HG02763 (cell line): ENCODE data around the gene PRSS48.
"Not testable (repeated sequence)": the region's sequence is repeated elsewhere in the genome, so short reads cannot be mapped to it uniquely, and the experiment has no call there.

Experiments used
- ATAC-seq: cut with Tn5 transposase; IDR thresholded peaks from one replicate; pipeline ENCODE4 v1.9.1; 2021; ENCODE audit warnings: mild to moderate bottlenecking, moderate library complexity; ENCODE audit not compliant: unreplicated experiment

Gene PRSS48

DNA sequence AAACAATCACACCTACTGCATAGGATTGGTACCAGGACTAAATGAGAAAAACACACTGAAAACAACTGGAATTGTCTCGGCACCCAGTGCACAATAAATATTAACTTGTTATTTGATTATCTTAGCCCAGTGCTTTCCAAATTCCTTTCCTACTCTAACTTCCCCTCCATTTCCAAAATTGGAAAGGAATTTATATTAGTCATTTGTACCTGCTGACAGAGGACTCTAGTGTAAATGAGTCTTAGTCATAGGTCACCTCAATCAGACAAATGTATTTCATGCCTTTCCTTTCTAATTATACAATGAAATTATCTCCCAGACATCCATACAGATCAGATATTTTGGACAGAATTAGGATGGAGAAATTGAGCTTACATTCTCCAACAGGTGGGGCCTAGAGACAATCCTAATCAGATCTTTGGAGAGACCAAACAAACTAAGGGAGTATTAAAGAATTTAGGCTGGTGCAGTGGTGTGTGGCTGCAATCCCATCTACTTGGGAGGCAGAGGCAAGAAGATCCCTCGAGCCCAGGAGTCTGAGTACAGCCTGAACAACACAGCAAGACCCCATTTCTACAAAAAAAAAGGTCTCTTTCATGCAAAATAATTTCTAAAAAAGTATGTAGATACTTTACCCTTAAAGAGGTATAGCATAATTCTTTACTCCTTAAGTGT is 38.4 kb downstream of the PRSS48 start:
- ATAC-seq: no peak

- ATAC-seq: no peak
Observed at GRCh38 chr4:151316645-151317044, 39.7 kb downstream of the PRSS48 start.

- no peak for ATAC-seq
Observed at GRCh38 chr4:151318307-151319006, 41.5 kb downstream of the PRSS48 start.

DNA sequence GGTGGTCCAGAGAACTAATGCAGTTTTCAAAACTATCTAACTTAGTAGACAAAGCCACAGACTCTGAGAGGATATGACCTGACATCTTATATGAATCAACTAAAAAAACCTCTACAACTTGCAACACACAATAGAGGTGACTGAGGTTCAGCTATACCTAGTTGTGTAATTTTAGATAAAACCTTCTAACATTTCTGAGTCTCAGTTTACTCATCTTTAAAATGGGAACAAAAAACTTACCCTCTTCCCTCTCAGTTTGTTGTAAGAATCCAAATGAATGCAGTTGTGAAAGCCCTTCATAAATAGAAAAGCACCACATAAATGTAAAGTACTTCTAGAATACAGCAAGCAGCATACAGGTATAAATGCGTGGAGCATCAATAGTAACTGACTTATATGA is 42.5 kb downstream of the PRSS48 start:
- no peak for ATAC-seq

GRCh38 chr4:151321586-151321985 is 44.6 kb downstream of the PRSS48 start:
- ATAC-seq: no peak

DNA sequence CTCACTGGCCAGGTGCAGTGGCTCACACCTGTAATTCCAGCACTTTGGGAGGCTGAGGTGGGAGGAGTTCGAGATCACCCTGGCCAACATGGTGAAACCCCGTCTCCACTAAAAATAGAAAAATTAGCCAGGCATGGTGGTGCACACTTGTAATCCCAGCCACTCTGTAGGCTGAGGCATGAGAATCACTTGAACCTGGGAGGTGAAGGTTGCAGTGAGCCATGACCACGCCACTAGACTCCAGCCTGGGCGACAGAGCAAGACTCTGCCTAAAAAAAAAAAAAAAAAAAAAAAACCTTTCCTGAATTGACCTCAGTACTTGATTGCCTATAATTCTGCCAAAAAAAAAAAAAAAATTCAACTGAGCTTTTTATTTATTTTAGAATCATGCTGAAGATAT is 45.2 kb downstream of the PRSS48 start:
- not testable (repeated sequence) for ATAC-seq

GRCh38 chr4:151322570-151322969 is 45.6 kb downstream of the PRSS48 start:
- ATAC-seq: no peak

DNA sequence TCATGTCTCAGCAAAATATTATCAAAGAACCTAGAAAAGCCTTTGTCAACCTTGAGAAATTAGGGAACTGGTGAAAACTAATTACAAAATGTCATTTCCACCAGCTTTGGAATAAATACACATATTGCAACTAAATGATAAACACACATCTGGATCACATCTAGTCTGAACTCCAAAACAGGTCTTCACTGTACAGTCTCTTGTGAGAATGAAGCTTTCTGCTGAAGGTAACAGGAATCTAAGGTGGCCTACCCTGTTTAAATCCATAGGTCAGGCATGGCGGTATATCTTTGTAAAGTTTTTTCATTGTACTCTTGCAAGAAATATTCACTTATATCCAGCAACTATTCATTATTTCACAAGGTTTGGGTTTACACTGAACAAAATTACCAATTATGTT is 46.7 kb downstream of the PRSS48 start:
- no peak for ATAC-seq

- no peak for ATAC-seq
Observed at GRCh38 chr4:151324124-151324751, 47.3 kb downstream of the PRSS48 start.

- no peak for ATAC-seq
Observed at GRCh38 chr4:151324752-151325110, 47.8 kb downstream of the PRSS48 start.

GRCh38 chr4:151325111-151325948 is 48.4 kb downstream of the PRSS48 start, which contains the start of gene SH3D19:
SH3D19 (minus strand) TSS chr4:151325605; CDS start chr4:151325352, 253 bp downstream.
- ATAC-seq: no peak

DNA sequence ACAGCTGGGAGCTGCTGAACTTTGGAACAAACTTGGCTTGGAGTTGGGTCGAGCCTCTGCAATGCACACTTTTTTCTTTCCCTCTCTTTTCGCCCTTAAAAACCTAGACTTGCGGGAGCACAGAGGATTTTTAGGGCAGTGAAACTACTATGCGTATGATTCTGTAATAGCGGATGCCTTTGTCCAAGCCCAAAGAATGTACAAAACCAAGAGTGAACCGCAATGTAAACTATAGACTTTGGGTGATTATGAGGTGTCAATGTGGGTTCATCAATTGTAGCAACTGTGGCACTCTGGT is 48.9 kb downstream of the PRSS48 start:
- no peak for ATAC-seq

- ATAC-seq: no peak
Observed at GRCh38 chr4:151329217-151330007, 52.5 kb downstream of the PRSS48 start.

GRCh38 chr4:151331276-151332042 is 54.5 kb downstream of the PRSS48 start:
- ATAC-seq: no peak

DNA sequence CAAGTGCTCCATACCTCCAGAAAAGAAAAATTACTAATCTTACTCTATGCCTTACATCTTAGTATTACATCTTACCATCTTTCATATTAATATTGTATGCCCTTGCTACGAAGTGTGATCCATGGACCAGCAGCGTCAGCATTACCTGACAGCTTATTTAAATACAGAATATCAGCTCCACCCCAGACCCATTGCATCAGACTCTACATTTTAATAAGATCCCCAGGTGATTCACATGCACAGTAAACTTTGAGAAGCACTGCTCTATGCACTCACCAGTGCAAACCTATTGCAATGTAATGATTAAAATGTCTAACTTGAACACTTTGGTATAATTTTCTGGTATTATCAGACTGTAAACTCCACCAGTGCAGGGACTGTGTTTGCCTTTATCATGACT is 62.5 kb downstream of the PRSS48 start:
- no peak for ATAC-seq

- ATAC-seq: no peak
Observed at GRCh38 chr4:151340751-151341385, 63.9 kb downstream of the PRSS48 start.
